GM10248 (cell line): Measurements from ENCODE around the gene SMIM35.
A peak's percentile ranks its signal among the peaks of the same experiment; 100 is the strongest.

ENCODE experiments used
- CTCF ChIA-PET: fragments of 300-600 bp; sonication (Branson Sonifier 250); formaldehyde crosslinking; extraction: SDS; loops from one replicate; lab custom pipeline; 2021; ENCODE audit warnings: antibody characterized with exemption; lab: Yijun Ruan, JAX
- POLR2A ChIA-PET: fragments of 350-650 bp; sonication (Branson Sonifier 250); formaldehyde crosslinking; extraction: SDS; loops from one replicate; lab custom pipeline; 2020; ENCODE audit warnings: antibody characterized with exemption; lab: Yijun Ruan, JAX
- DNase-seq: peaks from one replicate; pipeline ENCODE4 v3.0.0; 2012; ENCODE audit errors: extremely low spot score
- CTCF ChIP-seq: IDR thresholded peaks from 2 replicates; pipeline ENCODE4 v1.5.1; 2012; ENCODE audit warnings: mild to moderate bottlenecking, low read depth; ENCODE audit errors: extremely low read depth, missing control alignments, control extremely low read depth

The SMIM35 gene

GRCh38 chr11:118000067-118000849 is 86.5 kb downstream of the SMIM35 start:
- CTCF ChIA-PET: interaction anchor here (0.7 to 5.8 kb wide), 9 partner anchors 8 to 53 kb away, joined by 3 to 21 read pairs (median 3); no protein-coding TSS in a partner anchor
- no peak for DNase-seq
- TF ChIP-seq CTCF: no peak
- POLR2A ChIA-PET: interaction anchor here (6.2 kb wide), 1 partner anchor 12 kb away, joined by 38 read pairs; the partner anchor contains the start of gene IL10RA

GRCh38 chr11:117999354-117999993 is 87.3 kb downstream of the SMIM35 start:
- no peak for TF ChIP-seq CTCF
- no peak for DNase-seq
- ChIA-PET CTCF (interaction anchor here (0.7 to 6.9 kb wide), 8 partner anchors 9 to 54 kb away, joined by 3 to 27 read pairs (median 4); no protein-coding TSS in a partner anchor), POLR2A (interaction anchor here (6.2 kb wide), 1 partner anchor 12 kb away, joined by 38 read pairs; the partner anchor contains the start of gene IL10RA)

- no peak for DNase-seq
- ChIA-PET POLR2A (interaction anchor here (6.2 kb wide), 1 partner anchor 11 kb away, joined by 38 read pairs; the partner anchor contains the start of gene IL10RA), CTCF (interaction anchor here (0.9 to 6.9 kb wide), 7 partner anchors 9 to 55 kb away, joined by 4 to 27 read pairs (median 8); partner anchors contain the start of gene IL10RA)
- TF ChIP-seq CTCF: no peak
These were observed 88.0 kb downstream of the SMIM35 start for GRCh38 chr11:117998664-117999353.

- no peak for TF ChIP-seq CTCF
- ChIA-PET POLR2A (interaction anchor here (0.6 to 6.2 kb wide), 2 partner anchors 10 to 59 kb away, joined by 4 to 38 read pairs; partner anchors contain the start of gene IL10RA), CTCF (interaction anchor here (0.9 to 6.9 kb wide), 7 partner anchors 9 to 55 kb away, joined by 4 to 27 read pairs (median 5); partner anchors contain the start of gene IL10RA)
- DNase-seq: peak; percentile 68
These were observed 88.8 kb downstream of the SMIM35 start for GRCh38 chr11:117997823-117998579.

- TF ChIP-seq CTCF: no peak
- no peak for DNase-seq
- CTCF ChIA-PET: interaction anchor here (0.8 to 6.9 kb wide), 10 partner anchors 8 to 180 kb away, joined by 3 to 27 read pairs (median 6); partner anchors contain the start of gene IL10RA
- POLR2A ChIA-PET: interaction anchor here (0.6 to 6.2 kb wide), 2 partner anchors 10 to 58 kb away, joined by 4 to 38 read pairs; partner anchors contain the start of gene IL10RA
These were observed 89.4 kb downstream of the SMIM35 start for GRCh38 chr11:117997406-117997805.
